Activated CD8-positive, alpha-beta memory T cell treated with anti-CD3 and anti-CD28 coated beads for 36 hours (primary cell): Measurements from ENCODE around the gene EML6. TPM values are rescaled to one million over a fixed set of nuclear protein-coding genes. Genes with fewer than 3 reads are reported as not detected.

Experiments used
- CTCF ChIA-PET: fragments of 350-600 bp; sonication (Branson Sonifier 250); formaldehyde crosslinking; loops from one replicate; lab custom pipeline; 2021; ENCODE audit warnings: antibody characterized with exemption; lab: Charles Lee
- POLR2A ChIA-PET: fragments of 350-600 bp; sonication (Branson Sonifier 250); formaldehyde crosslinking; loops from one replicate; lab custom pipeline; 2021; ENCODE audit warnings: antibody characterized with exemption; lab: Charles Lee
- total RNA-seq, 2 experiments: library from RNA; stranded (reverse); gene quantifications; one replicate each; pipeline ENCODE4 v1.2.3, GENCODE V29; 2021

The EML6 gene
- total RNA-seq, 2 experiments from 2014 or later = 0.89 to 1.7 TPM

DNA sequence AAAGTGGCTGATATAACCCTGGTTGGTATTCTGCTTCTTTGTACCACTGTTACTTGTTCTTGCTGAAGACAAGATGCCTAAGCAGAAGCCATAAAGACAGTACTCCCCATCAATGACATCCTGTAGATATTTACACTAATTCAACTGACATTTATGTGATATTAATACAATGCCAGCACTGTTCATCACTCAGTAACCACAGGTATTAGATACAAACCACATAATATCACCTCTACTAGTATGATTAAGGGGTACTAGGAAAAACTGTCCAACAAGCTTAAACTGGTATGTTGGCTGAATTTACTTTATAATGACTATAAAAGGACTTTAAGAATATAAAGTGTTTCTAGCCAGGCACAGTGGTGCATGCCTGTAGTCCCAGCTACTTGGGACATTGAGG lies 261.0 kb downstream of the EML6 start:
- POLR2A ChIA-PET = no interaction called here
- CTCF ChIA-PET = interaction anchor here (1.5 kb wide), 1 partner anchor 12 kb away, joined by 4 read pairs; no protein-coding TSS in a partner anchor

DNA sequence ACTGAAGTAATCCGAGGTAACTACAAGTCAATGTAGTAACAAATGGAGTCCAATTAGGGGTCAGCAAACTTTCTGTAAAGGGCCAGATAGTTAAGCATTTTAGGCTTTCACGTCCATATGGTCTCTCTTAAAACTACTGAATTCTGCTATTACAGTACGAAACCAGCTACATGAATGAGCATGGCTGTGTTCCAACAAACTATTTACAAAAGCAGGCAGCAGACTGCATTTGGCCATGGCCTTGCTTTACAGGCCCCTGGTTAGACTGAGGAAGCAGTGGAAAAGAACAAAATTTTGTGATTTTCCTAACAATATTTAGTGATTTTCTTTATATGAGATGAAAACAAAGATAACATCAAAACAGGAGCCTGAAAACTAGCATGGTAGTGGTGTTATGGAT lies 262.8 kb downstream of the EML6 start:
- ChIA-PET POLR2A (no interaction called here), CTCF (no interaction called here)

DNA sequence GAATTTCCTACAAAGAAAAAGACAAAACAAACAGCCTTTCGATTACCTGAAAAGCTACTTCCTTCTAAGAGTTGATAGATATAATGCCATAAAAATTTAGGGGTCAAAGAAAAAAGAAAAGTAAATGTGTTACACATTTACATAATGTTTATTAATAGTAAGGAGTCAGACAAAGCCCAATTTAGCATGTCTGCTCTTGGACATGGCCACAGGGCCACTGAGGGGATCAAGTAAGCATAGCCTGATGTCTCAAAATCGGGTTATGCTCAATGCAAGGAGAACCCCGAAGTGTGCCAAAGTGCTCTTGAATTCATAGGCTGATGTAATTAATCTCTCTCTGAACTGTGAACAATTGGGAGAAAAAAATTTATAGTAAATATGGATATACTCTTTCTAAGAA lies 265.1 kb downstream of the EML6 start:
- ChIA-PET POLR2A (no interaction called here), CTCF (no interaction called here)

DNA sequence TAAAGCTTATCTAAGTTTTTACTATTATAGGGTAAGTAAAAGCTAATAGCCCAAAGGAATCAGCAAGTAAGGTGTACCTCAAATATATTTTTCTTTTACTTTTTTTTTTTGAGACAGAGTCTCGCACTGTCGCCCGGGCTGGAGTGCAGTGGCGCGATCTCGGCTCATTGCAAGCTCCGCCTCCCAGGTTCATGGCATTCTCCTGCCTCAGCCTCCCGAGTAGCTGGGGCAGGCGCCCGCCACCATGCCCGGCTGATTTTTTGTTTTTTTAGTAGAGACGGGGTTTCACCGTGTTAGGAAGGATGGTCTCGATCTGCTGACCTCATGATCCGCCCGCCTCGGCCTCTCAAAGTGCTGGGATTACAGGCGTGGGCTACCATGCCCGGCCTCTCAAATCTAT lies 267.2 kb downstream of the EML6 start:
- ChIA-PET POLR2A (interaction anchor here (0.5 kb wide), 1 partner anchor 275 kb away, joined by 3 read pairs; no protein-coding TSS in a partner anchor), CTCF (interaction anchor here (0.7 kb wide), 1 partner anchor 317 kb away, joined by 3 read pairs; no protein-coding TSS in a partner anchor)

DNA sequence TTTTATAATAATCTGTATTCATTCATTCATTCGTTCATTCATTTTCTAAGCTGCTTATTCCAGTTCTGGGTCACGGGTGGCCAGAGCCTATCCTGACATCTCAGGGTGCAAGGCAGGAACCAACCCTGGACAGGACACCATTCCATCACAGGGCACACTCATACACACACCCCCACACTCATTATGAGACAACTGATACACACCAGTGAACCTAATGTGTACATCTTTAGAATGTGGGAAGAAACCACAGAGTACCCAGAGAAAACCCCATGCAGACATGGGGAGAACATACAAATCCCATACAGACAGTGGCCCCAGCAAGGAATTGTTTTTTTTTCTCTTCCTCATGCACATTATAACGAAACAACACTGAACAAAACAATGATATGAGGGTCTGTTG lies 272.1 kb downstream of the EML6 start:
- ChIA-PET POLR2A (no interaction called here), CTCF (no interaction called here)

DNA sequence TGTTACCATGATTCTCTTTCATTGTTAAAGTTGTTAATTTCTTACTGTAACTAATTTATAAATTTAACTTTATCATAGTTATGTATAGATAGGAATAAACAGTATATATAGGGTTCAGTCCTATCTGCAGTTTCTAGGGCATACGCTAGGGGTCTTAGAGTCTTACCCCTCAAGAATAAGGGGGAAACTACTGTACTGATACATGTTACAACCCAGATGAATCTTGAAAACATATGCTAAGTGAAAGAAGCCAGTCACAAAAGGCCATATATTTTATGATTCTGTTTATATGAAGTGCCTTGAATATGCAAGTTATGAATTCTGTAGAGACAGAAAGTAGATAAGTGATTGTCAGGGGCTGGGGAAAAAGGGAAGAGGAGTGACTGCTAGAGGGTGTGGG lies 274.4 kb downstream of the EML6 start:
- ChIA-PET POLR2A (no interaction called here), CTCF (no interaction called here)

DNA sequence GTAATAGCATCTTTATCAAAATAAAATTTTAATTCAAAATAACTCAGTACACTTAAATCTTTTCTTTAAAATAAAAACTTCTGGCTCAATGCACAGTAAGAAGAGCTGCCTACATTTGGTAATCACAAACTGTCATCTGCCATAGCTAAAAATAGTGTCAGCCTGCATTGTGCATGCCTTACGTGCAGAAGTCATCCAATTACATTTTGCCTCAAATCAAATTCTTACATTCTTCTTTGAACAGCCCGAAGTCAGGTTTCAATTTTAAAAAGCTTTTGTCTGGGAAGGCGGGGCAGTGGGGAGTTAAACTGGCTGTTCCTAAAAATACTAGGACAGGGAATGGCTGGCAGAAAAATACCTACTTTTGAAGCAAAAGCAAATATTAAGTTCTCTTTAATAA lies 275.7 kb downstream of the EML6 start:
- CTCF ChIA-PET = no interaction called here
- POLR2A ChIA-PET = no interaction called here

DNA sequence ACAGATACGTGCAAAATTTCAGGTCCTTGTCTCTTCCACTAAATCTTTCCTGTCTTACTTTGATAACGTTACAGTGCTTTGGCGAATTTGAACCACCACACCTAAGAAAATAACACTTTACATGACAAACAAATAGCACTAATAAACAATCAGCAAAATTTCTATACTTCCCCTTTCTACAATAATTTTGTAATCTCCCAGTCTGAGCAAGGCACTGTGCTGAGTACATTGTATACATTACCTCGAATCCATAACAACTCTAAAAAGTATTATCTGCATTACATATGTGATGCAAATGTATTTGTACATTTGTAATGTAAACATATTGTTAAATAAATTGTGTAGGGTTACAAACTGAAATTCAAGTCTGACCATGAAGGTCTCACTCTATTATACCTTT lies 276.9 kb downstream of the EML6 start:
- POLR2A ChIA-PET = no interaction called here

DNA sequence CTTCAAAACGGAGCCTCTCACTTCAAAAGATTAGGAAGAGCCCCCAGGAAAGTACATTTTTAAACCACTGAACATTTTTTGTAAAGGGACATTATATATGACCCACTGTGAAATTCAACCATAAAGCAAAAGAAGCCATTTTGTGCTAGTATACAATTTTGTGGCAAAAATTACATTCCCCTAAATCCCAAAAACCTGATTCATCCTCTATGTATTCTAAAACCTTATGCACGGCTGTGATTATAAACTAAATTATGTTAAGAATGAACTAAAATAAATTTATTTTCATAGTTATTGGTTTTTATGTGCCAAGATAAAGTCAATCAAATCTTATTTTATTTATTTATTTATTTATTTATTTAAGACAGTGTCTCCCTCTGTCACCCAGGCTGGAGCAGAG lies 278.3 kb downstream of the EML6 start:
- ChIA-PET POLR2A (no interaction called here), CTCF (no interaction called here)

More for the DNA sequence above, 276.9 kb downstream of the EML6 start:
- CTCF ChIA-PET = no interaction called here

DNA sequence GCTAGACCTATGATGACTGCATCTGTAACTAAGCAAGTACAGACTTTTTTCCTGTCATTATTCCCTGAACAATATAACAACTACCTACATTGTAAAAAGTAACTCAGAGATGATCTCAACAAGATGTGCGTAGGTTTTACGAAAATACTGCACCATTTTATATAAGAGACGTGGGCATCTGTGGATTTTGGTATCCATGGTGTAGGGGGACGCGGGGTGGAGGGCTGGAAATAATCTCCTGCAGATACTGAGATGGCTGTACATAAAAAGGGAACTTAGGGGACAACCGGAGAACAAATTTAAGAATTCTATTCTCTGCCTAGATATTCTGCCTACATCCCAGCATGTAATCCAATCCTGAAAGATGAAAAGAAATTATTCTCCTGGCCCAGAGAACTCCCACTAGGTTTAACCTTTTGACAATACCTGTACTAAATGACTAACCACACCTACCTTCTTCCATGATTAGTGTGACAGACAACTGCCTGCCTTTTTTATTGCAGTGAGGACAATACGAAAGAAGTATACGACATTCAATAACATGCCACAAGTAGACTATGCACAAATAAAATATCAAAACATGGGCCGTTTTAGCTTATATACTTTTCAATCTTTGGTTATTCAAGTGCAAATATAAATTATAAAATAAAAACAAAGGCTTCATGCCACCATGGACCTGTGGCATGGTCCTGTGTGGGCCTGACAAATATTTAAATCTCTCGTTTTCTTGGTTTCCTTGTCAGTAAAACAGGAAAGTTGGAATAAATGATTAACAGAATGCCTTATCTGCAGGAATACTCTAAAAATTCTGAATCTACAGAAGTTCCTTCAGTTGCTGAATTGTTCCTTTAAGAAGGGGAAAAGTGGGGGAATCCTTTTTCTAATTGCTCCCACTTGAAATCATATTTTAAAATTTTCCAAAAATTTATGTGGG lies 280.5 kb downstream of the EML6 start:
- ChIA-PET CTCF (interaction anchor here (0.6 kb wide), 1 partner anchor 1019 kb away, joined by 4 read pairs; no protein-coding TSS in a partner anchor), POLR2A (no interaction called here)

DNA sequence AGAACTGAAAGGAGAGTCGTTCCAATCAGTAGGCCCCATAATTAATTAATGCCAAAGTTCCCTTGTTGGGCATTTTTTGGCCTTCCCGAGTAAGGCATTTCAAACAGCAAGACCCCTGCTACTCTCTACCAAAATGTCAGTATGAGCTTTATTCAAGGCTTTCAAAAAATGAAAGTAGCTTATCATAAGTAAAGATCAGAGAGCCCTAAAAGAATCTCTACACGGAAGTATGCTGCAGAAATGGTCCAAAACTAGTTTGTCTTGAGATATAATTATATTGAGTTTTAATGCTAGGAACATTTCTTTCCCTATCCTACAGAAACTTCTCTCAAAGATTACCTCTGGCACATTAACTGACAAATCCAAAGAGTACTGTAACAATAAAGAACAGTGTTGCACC lies 282.8 kb downstream of the EML6 start:
- CTCF ChIA-PET = no interaction called here
- POLR2A ChIA-PET = no interaction called here

DNA sequence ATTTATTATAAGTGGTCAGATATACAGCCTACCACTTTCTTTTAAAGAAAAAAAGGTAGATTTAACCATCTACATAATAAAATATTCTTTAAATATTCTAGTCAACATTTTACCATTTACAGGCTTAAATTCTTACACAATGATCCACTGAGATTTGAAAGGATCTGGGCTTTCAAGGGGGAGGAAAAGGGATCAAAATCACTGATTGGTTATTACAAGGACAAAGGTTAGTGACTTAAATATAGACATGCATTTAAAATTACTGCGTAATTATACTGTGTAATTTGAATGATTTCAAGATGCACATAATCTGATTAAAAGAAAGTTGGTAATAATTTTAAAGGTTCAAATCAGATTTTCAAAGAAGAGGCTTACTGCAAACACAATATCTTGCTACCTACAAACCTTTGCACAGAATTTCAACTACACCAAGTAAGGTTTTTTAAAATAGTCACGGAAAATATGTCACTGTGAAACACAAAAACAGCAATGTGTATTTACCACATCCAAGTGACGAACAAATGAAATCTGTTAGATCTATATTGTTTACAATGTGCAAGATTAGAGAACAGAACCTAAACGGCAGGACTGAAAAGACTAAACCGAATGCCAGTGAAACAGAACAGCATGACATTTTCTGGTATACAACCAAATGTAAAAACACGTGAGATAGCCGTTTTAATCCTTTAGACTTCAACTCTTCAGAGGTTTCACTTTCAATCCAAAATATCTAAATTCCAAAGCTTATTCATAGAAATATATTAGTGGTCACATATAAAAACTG lies 286.0 kb downstream of the EML6 start:
- CTCF ChIA-PET = no interaction called here
- POLR2A ChIA-PET = interaction anchor here (0.6 kb wide), 1 partner anchor 221 kb away, joined by 5 read pairs; no protein-coding TSS in a partner anchor

DNA sequence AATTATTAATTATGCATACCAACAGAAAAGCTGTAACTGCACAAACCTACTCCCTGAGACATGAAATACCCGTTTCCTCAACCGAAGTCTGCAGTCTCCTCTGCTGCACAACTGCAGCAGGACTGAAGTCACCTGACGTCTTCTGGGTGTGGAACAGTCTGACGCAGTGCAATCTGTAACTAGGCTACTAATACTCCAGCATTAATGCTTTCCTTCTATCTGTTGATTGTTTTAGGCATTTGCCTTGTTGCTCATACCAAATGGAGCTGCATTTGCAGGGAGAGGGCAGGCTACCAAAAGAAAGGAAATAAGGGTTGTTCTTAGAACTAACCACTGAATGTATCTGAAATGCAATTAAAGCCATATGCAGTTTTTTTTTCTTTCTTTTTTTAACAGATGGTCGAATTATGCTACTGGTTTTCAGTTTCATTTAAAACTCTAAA lies 286.7 kb downstream of the EML6 start:
- CTCF ChIA-PET = interaction anchor here (0.6 kb wide), 1 partner anchor 99 kb away, joined by 3 read pairs; no protein-coding TSS in a partner anchor
- POLR2A ChIA-PET = no interaction called here

DNA sequence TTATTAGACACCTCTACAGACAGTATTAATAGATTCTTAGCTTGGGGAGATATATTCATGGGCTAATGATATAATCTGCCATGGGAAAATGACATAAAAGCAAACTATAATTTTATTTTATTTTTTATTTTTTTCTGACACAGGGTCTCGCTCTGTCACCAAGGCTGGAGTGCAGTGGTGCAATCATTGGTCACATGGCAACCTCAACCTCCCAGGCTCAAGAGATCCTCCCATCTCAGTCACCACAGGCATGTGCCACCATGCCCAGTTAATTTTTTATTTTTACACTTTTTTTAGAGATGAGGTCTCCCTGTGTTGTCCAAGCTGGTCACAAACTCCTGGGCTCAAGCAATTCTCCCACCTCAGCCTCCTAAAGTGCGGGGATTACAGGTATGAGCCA lies 287.5 kb downstream of the EML6 start:
- ChIA-PET CTCF (no interaction called here), POLR2A (no interaction called here)

DNA sequence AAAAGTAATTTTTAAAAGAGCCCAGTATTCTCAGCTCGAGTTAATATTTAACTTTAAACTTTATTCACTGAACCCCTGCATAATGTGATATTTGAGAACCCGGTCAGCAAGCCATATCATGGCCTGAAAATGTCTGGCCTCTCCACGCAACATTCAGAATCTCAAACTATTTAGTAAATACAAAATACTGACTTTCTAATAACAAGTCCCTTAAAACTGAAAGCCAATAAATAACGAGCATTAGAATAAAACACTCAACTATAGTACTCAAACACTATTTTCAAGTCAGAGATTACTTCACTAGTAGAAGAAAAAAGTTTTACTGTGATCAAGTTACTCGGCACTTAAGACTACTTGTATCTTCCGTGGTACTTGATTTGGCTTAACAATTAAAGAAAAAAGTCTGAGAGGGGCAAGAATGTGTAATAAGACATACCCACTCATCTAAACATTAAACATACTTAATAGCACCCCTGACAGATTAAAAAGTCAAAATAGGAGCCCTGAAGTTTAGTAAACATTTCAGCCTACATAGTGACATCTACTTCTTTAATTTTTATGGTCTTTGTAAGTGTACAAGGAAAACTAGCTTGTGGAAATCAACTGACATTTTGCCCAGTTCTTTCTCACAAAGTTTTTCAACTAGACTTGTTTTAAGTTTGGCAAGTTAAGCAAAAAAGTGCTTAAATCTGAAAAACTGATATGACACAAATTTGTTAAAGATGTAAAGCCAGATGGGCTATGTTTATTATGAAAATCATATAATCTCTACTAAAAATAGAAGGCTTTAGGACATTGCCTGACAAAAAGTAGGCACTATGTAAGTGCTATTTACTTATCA lies 288.6 kb downstream of the EML6 start:
- ChIA-PET POLR2A (no interaction called here), CTCF (interaction anchor here (1.1 kb wide), 1 partner anchor 210 kb away, joined by 5 read pairs; no protein-coding TSS in a partner anchor)

DNA sequence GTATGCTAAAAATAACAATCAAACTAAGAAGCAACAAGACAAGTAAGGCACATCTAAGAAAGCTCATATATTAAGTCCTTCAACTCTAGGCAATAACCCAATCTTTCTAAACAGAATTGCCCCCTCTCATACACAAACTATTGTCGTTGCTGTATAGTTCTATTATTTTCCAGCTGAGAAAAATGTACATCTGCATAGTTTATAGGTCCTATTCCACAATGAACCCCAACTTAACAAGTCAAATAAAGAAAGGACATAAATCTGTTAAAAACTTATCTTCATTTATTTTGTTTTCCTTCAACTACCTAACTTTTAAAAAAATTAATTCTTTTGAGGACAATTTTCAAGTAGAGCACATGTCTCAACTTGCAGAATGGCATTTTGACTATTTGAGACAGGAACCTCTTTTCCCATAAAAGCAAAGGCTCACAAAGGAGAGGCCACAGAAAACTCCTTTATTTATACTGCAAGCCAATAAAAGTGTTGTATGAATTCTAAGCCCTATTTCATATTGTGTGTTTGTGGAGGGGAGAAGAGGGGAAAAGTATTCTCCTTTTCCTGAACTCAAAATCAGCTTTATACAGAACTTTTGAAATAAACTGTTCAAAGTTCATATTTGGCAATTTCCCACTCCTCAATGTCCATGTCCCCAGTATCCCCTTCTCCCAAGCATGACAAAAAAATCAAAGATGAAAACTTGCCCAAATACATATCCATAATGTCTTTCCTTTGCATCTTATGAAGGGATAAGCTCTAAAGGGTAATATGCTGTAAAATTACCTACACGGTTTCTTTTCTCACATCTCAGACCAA lies 289.4 kb downstream of the EML6 start:
- ChIA-PET POLR2A (no interaction called here), CTCF (interaction anchor here (1.1 kb wide), 1 partner anchor 209 kb away, joined by 5 read pairs; no protein-coding TSS in a partner anchor)

DNA sequence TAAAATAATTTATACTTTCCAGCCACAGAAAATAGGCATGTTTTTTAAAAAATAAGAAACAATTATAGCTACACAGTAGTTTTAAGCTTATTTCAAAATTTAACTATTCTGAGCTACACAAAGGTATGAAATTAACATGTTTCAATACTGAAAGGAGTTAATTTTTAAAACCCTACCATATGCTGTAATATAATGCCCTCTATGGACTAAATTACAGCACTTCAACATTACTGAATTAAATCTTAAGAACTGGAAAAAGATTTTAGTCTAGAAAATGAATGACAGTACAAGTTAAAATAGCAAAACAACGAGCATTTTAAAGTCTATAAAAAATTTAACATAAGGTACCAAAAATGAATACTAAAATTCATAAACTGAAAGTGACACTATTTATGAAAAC lies 290.5 kb downstream of the EML6 start:
- POLR2A ChIA-PET = interaction anchor here (0.6 kb wide), 1 partner anchor 11 kb away, joined by 3 read pairs; no protein-coding TSS in a partner anchor
- CTCF ChIA-PET = interaction anchor here (1.0 kb wide), 1 partner anchor 68 kb away, joined by 4 read pairs; no protein-coding TSS in a partner anchor
